Breast epithelium (tissue), 4 donors: Measurements from ENCODE around the gene RARG. TPM values are rescaled to one million over a fixed set of nuclear protein-coding genes. Genes with fewer than 3 reads are reported as not detected.
A peak's percentile ranks its signal among the peaks of the same experiment; 100 is the strongest.

Source experiments
- DNase-seq, 2 donors: peaks; one replicate each; pipeline ENCODE4 v3.0.0-alpha.2; 2019; ENCODE audit warnings: low spot score in 2 of 2
- H3K27ac ChIP-seq, 2 donors: fragments of 200-600 bp; sonication (generic) in 1 of 2; one replicate each; pipeline ENCODE4 v1.5.1; 2016 to 2019; ENCODE audit warnings: mild to moderate bottlenecking in 1 of 2
- H3K27me3 ChIP-seq, 2 donors: fragments of 200-600 bp; sonication (generic) in 1 of 2; one replicate each; pipeline versions ENCODE4 v1.5.1 to v1.6.0; 2017 to 2019; ENCODE audit warnings: control low read depth in 1 of 2, mild to moderate bottlenecking in 1 of 2
- H3K36me3 ChIP-seq: fragments of 200-600 bp; one replicate; pipeline ENCODE4 v1.5.1; 2019
- H3K4me1 ChIP-seq, 2 donors: fragments of 200-600 bp; sonication (generic); one replicate each; pipeline ENCODE4 v1.5.1; 2016 to 2019; ENCODE audit warnings: control low read depth in 1 of 2
- H3K4me3 ChIP-seq, 3 donors: fragments of 200-600 bp; sonication (generic); 1 replicate in 2 of 3; 2 replicates in 1 of 3; pipeline ENCODE4 v1.5.1; 2016 to 2019; ENCODE audit warnings: mild to moderate bottlenecking in 3 of 3, moderate library complexity in 2 of 3
- H3K9me3 ChIP-seq, 2 donors: fragments of 200-600 bp; sonication (generic) in 1 of 2; one replicate each; pipeline ENCODE4 v1.5.1; 2016 to 2019; ENCODE audit warnings: control low read depth in 1 of 2
- CTCF ChIP-seq, 3 donors: fragments of 450-650 bp; IDR thresholded peaks; one replicate each; pipeline ENCODE4 v1.5.1; 2016 to 2017; ENCODE audit warnings: antibody characterized with exemption in 3 of 3, mild to moderate bottlenecking in 3 of 3, moderate library complexity in 3 of 3
- POLR2A ChIP-seq: fragments of 450-650 bp; IDR thresholded peaks from one replicate; pipeline ENCODE4 v1.6.1; 2016; ENCODE audit warnings: antibody characterized with exemption, mild to moderate bottlenecking, moderate library complexity
- POLR2AphosphoS5 ChIP-seq, 3 donors: sonication (generic); formaldehyde crosslinking; IDR thresholded peaks; one replicate each; pipeline ENCODE4 v1.6.1; 2017; ENCODE audit warnings: antibody characterized with exemption in 3 of 3
- intact Hi-C: fragments of 100-400 bp; cut with DNase I; formaldehyde crosslinking; loops from one replicate; pipeline ENCODE4 v1.15.1; 2023; ENCODE audit warnings: low total_unique reads
- total RNA-seq, 3 donors: library from RNA; depleted of rRNA; stranded (reverse); fragments of >200 nt; gene quantifications; one replicate each; pipeline ENCODE4 v1.1.0, GENCODE V29; 2016

Gene RARG
- total RNA-seq, 3 donors from 2014 or later = 12.2 to 39.8 (median 23.3) TPM

GRCh38 chr12:53223389-53224060 lies 8.5 kb downstream of the RARG start:
- intact Hi-C loops = no loop called here
- DNase-seq = no peak
- peaks cover 12 to 44% of the 10 kb centered on the region in 2 donors for H3K4me1 ChIP-seq
- H3K27me3 ChIP-seq = no peaks in the 10 kb centered on the region
- peak overlapping the region; percentile 91 to 99 for H3K27ac ChIP-seq
- H3K9me3 ChIP-seq = no peaks in the 10 kb centered on the region
- H3K4me3 ChIP-seq = peak overlapping the region in 2 of 3 donors; percentile 0 to 37
- no peaks in the 10 kb centered on the region for H3K36me3 ChIP-seq
- TF ChIP-seq POLR2AphosphoS5 (IDR thresholded peaks at IDR 0.05) (no peak), POLR2A (no peak), CTCF (IDR thresholded peaks at IDR 0.05) (no peak)

- peak overlapping the region in 1 of 3 donors; percentile 37 for H3K4me3 ChIP-seq
- TF ChIP-seq POLR2AphosphoS5 (IDR thresholded peaks at IDR 0.05) (no peak), POLR2A (no peak), CTCF (IDR thresholded peaks at IDR 0.05) (no peak)
- H3K36me3 ChIP-seq = no peaks in the 10 kb centered on the region
- H3K9me3 ChIP-seq = no peaks in the 10 kb centered on the region
- intact Hi-C loops = no loop called here
- H3K27ac ChIP-seq = peak overlapping the region; percentile 91 to 99
- DNase-seq = no peak
- no peaks in the 10 kb centered on the region for H3K27me3 ChIP-seq
- peaks cover 19 to 47% of the 10 kb centered on the region in 2 donors for H3K4me1 ChIP-seq
These were observed 9.2 kb downstream of the RARG start for GRCh38 chr12:53222806-53223261.

- no peaks in the 10 kb centered on the region for H3K9me3 ChIP-seq
- no peaks in the 10 kb centered on the region for H3K36me3 ChIP-seq
- H3K27ac ChIP-seq = peak overlapping the region; percentile 99 to 100
- no peak for TF ChIP-seq POLR2AphosphoS5 (IDR thresholded peaks at IDR 0.05)
- no peak for TF ChIP-seq CTCF (IDR thresholded peaks at IDR 0.05)
- TF ChIP-seq POLR2A = no peak
- H3K4me1 ChIP-seq = peaks cover 25 to 53% of the 10 kb centered on the region in 2 donors
- H3K4me3 ChIP-seq = peak overlapping the region; percentile 58 to 77 (median 77)
- DNase-seq = no peak
- H3K27me3 ChIP-seq = no peaks in the 10 kb centered on the region
- intact Hi-C loops = no loop called here
These were observed 9.8 kb downstream of the RARG start for GRCh38 chr12:53222170-53222721.

- no peaks in the 10 kb centered on the region for H3K36me3 ChIP-seq
- peak overlapping the region; percentile 58 to 77 (median 77) for H3K4me3 ChIP-seq
- no peaks in the 10 kb centered on the region for H3K27me3 ChIP-seq
- H3K9me3 ChIP-seq = no peaks in the 10 kb centered on the region
- peaks cover 30 to 59% of the 10 kb centered on the region in 2 donors for H3K4me1 ChIP-seq
- intact Hi-C loops = no loop called here
- peak in 1 of 3 donors; percentile 17 for TF ChIP-seq CTCF (IDR thresholded peaks at IDR 0.05)
- peak; percentile 61 for TF ChIP-seq POLR2A
- peak; percentile 36 to 73 (median 53) for TF ChIP-seq POLR2AphosphoS5 (IDR thresholded peaks at IDR 0.05)
- H3K27ac ChIP-seq = peak overlapping the region; percentile 99 to 100
- peak; percentile 62 to 77 for DNase-seq
These were observed 10.6 kb downstream of the RARG start for GRCh38 chr12:53221203-53222080.
